Kidney tubule cell (primary cell): ENCODE measurements around the gene LIPK.

Experiments
- DNase-seq: peaks from one replicate; pipeline ENCODE4 v3.0.0-alpha.2; 2018; ENCODE audit warnings: low spot score

LIPK gene

GRCh38 chr10:88786032-88786770, 80.2 kb downstream of the LIPK start:
- DNase-seq, result no peak

- DNase-seq, result no peak
These were observed 81.4 kb downstream of the LIPK start for GRCh38 chr10:88787463-88787862.

- no peak for DNase-seq
These were observed 82.9 kb downstream of the LIPK start for GRCh38 chr10:88788924-88789323.

GRCh38 chr10:88791924-88792323, 85.9 kb downstream of the LIPK start:
- peak; percentile 44 for DNase-seq

- peak; percentile 14 for DNase-seq
These were observed 86.6 kb downstream of the LIPK start for GRCh38 chr10:88792661-88793060.

GRCh38 chr10:88793712-88794299, 87.8 kb downstream of the LIPK start:
- peak; percentile 30 for DNase-seq

- DNase-seq, result no peak
These were observed 88.7 kb downstream of the LIPK start for GRCh38 chr10:88794731-88795130.

- DNase-seq, result no peak
These were observed 94.4 kb downstream of the LIPK start for GRCh38 chr10:88800152-88801125.
